H1 (cell line): ENCODE measurements around the gene PLXNA4. TPM values are rescaled to one million over a fixed set of nuclear protein-coding genes. Genes with fewer than 3 reads are reported as not detected.

Source experiments
- HDAC2 ChIP-seq, 2 experiments: fragments of 300-600 bp in 1 of 2; sonication (generic) in 1 of 2; IDR thresholded peaks; 2 replicates each; pipeline ENCODE4 v1.6.1; 2011 to 2012; ENCODE audit warnings: low read depth in 2 of 2, low read length in 2 of 2, mild to moderate bottlenecking in 2 of 2, moderate library complexity in 2 of 2, borderline replicate concordance in 1 of 2, inconsistent platforms in 1 of 2
- MAX ChIP-seq: IDR thresholded peaks from 2 replicates; pipeline ENCODE4 v1.6.1; 2012; ENCODE audit warnings: inconsistent platforms
- SAP30 ChIP-seq: fragments of 300-600 bp; sonication (generic); IDR thresholded peaks from 2 replicates; pipeline ENCODE4 v1.7.1; 2012; ENCODE audit warnings: low read length, moderate library complexity, mild to moderate bottlenecking, inconsistent platforms; ENCODE audit not compliant: insufficient read depth, insufficient replicate concordance
- polyA plus RNA-seq, 7 experiments: library from polyadenylated mRNA; depleted of rRNA in 3 of 7; stranded (reverse) in 5 of 7; unstranded in 2 of 7; fragments of >200 nt in 5 of 7; fragments of 200-250 nt in 2 of 7; gene quantifications; 1 replicate in 5 of 7; 2 replicates in 1 of 7; 4 replicates in 1 of 7; pipeline versions ENCODE4 v1.2.1 to v1.2.3, GENCODE V29; 2011 to 2013; ENCODE audit warnings: missing spikeins in 2 of 7, mixed read lengths in 2 of 7
- total RNA-seq: library from RNA; stranded (reverse); fragmentation: NEBNext Ultra II Directional; extraction: Animal tissue kit (Norgen Biotek cat#: 25700); gene quantifications from 2 replicates; pipeline ENCODE4 v1.2.1, GENCODE V29; 2021

PLXNA4 gene
- total and polyA plus RNA-seq, 2 of the 8 experiments (the other 6 are each of a cell fraction or from before 2014, with no cell fraction given) = 0.76 to 0.79 TPM

DNA sequence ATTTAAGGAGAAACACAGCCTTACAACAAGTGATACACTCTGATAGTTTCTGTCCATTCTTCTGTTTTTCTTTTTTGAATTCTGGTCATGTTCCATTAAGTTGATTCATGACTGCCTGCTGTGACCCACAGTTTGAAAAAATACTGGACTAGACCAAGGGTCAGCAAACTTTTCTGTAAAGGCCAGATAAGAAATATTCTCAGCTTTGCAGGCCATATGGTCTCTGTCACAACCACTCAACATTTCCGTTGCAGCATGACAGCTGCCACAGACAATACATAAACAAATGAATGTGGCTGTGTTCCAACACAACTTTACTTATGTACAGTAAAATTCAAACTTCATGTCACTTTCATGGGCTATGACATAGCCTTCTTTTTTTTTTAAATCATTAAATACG, 156.7 kb downstream of the PLXNA4 start (continued):
- TF ChIP-seq MAX (no peak), HDAC2 (IDR thresholded peaks at IDR 0.05; ENCODE audit: borderline replicate concordance in 1 of 2, low read depth in 2 of 2, low read length in 2 of 2) (no peak), SAP30 (no peak)
- TF ChIP-seq, all 59 proteins: peak for 0
